ENCODE measurements around the gene DACH1.

DNA sequence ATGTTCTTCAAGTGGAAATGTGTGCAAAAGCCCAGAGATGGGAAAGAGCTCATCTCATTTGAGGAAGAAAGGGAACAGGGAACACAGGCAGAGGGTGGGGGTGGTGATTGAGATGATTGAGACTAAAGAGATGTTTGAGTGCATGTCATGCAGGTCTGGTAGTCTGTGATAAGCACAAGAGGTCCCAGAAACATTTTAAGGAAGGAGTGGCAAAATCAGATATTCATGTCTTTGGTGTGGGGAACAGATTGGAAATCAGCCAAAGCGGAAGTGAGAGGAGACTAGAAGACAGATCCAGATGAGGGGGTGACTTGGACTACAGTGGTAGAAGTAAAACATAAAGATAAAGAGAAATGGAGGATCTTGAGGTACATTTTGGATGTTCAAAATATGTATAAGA is 39.4 kb upstream of the DACH1 start:
- TF ChIP-seq, protein P1, sequence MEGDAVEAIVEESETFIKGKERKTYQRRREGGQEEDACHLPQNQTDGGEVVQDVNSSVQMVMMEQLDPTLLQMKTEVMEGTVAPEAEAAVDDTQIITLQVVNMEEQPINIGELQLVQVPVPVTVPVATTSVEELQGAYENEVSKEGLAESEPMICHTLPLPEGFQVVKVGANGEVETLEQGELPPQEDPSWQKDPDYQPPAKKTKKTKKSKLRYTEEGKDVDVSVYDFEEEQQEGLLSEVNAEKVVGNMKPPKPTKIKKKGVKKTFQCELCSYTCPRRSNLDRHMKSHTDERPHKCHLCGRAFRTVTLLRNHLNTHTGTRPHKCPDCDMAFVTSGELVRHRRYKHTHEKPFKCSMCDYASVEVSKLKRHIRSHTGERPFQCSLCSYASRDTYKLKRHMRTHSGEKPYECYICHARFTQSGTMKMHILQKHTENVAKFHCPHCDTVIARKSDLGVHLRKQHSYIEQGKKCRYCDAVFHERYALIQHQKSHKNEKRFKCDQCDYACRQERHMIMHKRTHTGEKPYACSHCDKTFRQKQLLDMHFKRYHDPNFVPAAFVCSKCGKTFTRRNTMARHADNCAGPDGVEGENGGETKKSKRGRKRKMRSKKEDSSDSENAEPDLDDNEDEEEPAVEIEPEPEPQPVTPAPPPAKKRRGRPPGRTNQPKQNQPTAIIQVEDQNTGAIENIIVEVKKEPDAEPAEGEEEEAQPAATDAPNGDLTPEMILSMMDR (conservative IDR thresholded peaks at IDR 0.05; ENCODE audit: low read depth, low read length) = no peak
- TF ChIP-seq EZH2phosphoT487 (IDR thresholded peaks at IDR 0.05; ENCODE audit: borderline replicate concordance, low read length) = no peak

Measured in PC-3 (cell line).